Measurements from ENCODE around the gene ARHGAP21. TPM values are rescaled to one million over a fixed set of nuclear protein-coding genes. Genes with fewer than 3 reads are reported as not detected.

Gene ARHGAP21
- total RNA-seq, 4 donors from 2014 or later: 35.1 to 60.5 (median 54.1) TPM

DNA sequence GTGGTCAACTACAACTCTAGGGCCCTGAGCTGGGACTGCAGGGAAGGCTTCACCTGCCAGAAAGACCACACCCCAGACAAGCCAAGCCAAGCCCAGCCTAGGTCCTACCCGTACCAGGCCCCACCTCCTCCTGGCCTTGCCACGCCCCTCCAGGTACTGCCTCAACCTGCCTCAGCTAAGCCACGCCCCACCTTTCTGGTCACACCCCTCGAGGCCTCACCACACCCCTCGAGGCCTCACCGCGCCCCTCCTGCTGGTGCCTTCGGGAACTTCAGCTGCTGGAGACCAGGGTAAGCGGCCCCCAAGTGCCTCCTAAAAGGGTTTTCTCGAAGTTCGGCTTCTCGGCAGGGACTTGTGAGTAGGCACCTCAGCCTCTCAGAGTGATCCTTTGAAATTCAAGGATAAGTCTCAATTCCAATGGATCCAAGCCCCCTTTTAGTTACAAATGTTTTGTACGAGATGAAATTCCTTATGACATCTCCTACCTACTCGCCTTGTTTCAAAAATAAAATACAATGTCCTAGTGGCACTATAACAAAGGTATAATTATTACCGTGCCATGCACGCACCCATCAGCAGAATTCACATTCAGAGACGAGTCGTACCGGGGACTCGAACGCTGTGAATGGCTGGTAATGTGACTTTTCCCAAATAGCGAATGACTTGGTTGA lies 171.2 kb downstream of the ARHGAP21 start:
- ATAC-seq: peak; percentile 6 to 25
- peaks cover 0 to 11% of the 10 kb centered on the region in 2 donors for H3K36me3 ChIP-seq
- in situ Hi-C loops (cut with MboI; ENCODE audit: low sequenced_read_pairs in 4 of 4): loop anchor here in 3 of 4 donors (25.0 kb wide), 4 partner anchors 565 to 1390 kb away; no protein-coding TSS in a partner anchor
- DNase-seq: peak; percentile 32 to 76
- no peaks in the 10 kb centered on the region for H3K9me3 ChIP-seq
- no peaks in the 10 kb centered on the region for H3K27me3 ChIP-seq
- TF ChIP-seq CTCF (IDR thresholded peaks at IDR 0.05 in 4 of 5, conservative IDR thresholded peaks at IDR 0.05 in 1 of 5): peak; percentile 39 to 72 (median 60)
- TF ChIP-seq POLR2A (IDR thresholded peaks at IDR 0.05): no peak
- H3K27ac ChIP-seq: no peak overlapping the region
- H3K4me1 ChIP-seq: peaks cover 13 to 18% of the 10 kb centered on the region in 2 donors
- intact Hi-C loops (cut with DNase I; ENCODE audit: low total_unique reads): no loop called here
- H3K4me3 ChIP-seq: no peak overlapping the region

DNA sequence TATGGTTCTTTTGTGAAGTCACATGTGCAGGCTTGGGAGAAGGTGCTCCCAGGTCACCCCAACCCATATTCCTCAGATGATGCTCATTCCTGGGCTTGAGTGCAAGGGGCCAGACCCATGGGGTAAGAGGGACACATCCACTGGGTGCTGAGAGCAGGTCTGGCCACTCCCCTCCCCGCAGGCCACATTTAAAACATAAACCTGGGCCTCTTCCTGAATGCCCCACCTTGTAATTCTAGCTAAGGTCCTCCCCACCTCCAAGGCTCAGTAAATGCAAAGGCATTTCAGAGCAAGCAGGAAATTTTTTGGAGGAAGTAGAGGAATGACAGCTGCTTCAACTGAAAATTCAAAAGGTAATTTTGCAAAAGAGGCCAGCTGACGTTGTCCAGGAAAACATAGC lies 172.5 kb downstream of the ARHGAP21 start:
- Histone ChIP-seq H3K36me3 (peaks cover 0 to 24% of the 10 kb centered on the region in 2 donors), H3K4me3 (no peak overlapping the region), H3K27ac (no peak overlapping the region), H3K4me1 (peaks cover 8 to 10% of the 10 kb centered on the region in 2 donors), H3K9me3 (no peaks in the 10 kb centered on the region), H3K27me3 (no peaks in the 10 kb centered on the region)
- no peak for ATAC-seq
- TF ChIP-seq CTCF (IDR thresholded peaks at IDR 0.05 in 4 of 5, conservative IDR thresholded peaks at IDR 0.05 in 1 of 5): no peak
- no peak for DNase-seq
- in situ Hi-C loops (cut with MboI; ENCODE audit: low sequenced_read_pairs in 4 of 4) (loop anchor here in 3 of 4 donors (25.0 kb wide), 4 partner anchors 564 to 1389 kb away; no protein-coding TSS in a partner anchor), intact Hi-C loops (cut with DNase I; ENCODE audit: low total_unique reads) (no loop called here)

DNA sequence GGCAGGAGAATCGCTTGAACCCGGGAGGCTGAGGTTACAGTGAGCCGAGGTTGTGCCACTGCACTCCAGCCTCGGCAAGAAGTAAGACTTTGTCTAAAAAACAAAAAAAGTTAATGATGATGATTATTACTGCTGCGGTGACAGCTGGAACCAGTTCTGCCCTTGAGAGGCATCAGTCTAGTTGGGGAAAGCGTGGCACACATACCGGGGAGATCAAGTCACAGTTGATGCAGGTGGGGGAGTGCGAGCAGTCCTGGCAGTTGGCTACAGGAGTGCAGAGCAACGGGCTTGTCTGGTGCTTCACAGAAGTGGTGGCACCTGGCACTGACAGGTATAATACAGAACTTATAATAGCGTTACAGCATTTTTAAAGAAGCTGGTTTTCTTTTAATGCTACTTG lies 173.0 kb downstream of the ARHGAP21 start:
- no peak overlapping the region for H3K4me3 ChIP-seq
- intact Hi-C loops (cut with DNase I; ENCODE audit: low total_unique reads): no loop called here
- no peaks in the 10 kb centered on the region for H3K27me3 ChIP-seq
- ATAC-seq: no peak
- H3K9me3 ChIP-seq: no peaks in the 10 kb centered on the region
- DNase-seq: no peak
- H3K36me3 ChIP-seq: peaks cover 0 to 29% of the 10 kb centered on the region in 2 donors
- no peak for TF ChIP-seq CTCF (IDR thresholded peaks at IDR 0.05 in 4 of 5, conservative IDR thresholded peaks at IDR 0.05 in 1 of 5)
- TF ChIP-seq POLR2A (IDR thresholded peaks at IDR 0.05): no peak
- H3K27ac ChIP-seq: no peak overlapping the region
- H3K4me1 ChIP-seq: peaks cover 8 to 10% of the 10 kb centered on the region in 2 donors
- in situ Hi-C loops (cut with MboI; ENCODE audit: low sequenced_read_pairs in 4 of 4): loop anchor here in 3 of 4 donors (25.0 kb wide), 4 partner anchors 563 to 1388 kb away; no protein-coding TSS in a partner anchor

GRCh38 chr10:24545585-24545984 lies 178.1 kb downstream of the ARHGAP21 start:
- Histone ChIP-seq H3K36me3 (peaks cover 0 to 80% of the 10 kb centered on the region in 2 donors), H3K4me3 (no peak overlapping the region), H3K27ac (no peak overlapping the region), H3K4me1 (no peaks in the 10 kb centered on the region), H3K27me3 (no peaks in the 10 kb centered on the region), H3K9me3 (no peaks in the 10 kb centered on the region)
- TF ChIP-seq POLR2A (IDR thresholded peaks at IDR 0.05) (no peak), CTCF (IDR thresholded peaks at IDR 0.05 in 4 of 5, conservative IDR thresholded peaks at IDR 0.05 in 1 of 5) (no peak)
- intact Hi-C loops (cut with DNase I; ENCODE audit: low total_unique reads) (no loop called here), in situ Hi-C loops (cut with MboI; ENCODE audit: low sequenced_read_pairs in 4 of 4) (no loop called here)
- no peak for ATAC-seq
- DNase-seq: no peak
